Measurements from ENCODE around the gene MCTP1. TPM values are rescaled to one million over a fixed set of nuclear protein-coding genes. Genes with fewer than 3 reads are reported as not detected.

The MCTP1 gene
- total RNA-seq, 4 donors from 2014 or later = 11.2 to 43.6 (median 16.8) TPM

- H3K4me1 ChIP-seq = no peaks in the 10 kb centered on the region
- peaks cover 0 to 4% (median 0%) of the 10 kb centered on the region in 4 donors for H3K36me3 ChIP-seq
- H3K4me3 ChIP-seq = no peak overlapping the region
- no peaks in the 10 kb centered on the region for H3K9me3 ChIP-seq
- no peak for DNase-seq (ENCODE audit: extremely low spot score)
- peak in 2 of 3 experiments; percentile 32 to 43 for TF ChIP-seq CTCF (IDR thresholded peaks at IDR 0.05)
- no peak for TF ChIP-seq POLR2AphosphoS5 (IDR thresholded peaks at IDR 0.05)
- intact Hi-C loops (cut with DNase I) = no loop called here
- 31% methylated on average over 2 of the region's 2 CpGs for WGBS
- H3K27me3 ChIP-seq = no peaks in the 10 kb centered on the region
- no peak overlapping the region for H3K27ac ChIP-seq (replicated peaks in 1 of 4)
These were observed 375.9 kb downstream of the MCTP1 start for GRCh38 chr5:94908889-94909480.

GRCh38 chr5:94906750-94907149 is 378.1 kb downstream of the MCTP1 start:
- H3K27ac ChIP-seq (replicated peaks in 1 of 4) = no peak overlapping the region
- H3K27me3 ChIP-seq = no peaks in the 10 kb centered on the region
- no peak overlapping the region for H3K4me3 ChIP-seq
- peaks cover 0 to 4% (median 0%) of the 10 kb centered on the region in 4 donors for H3K36me3 ChIP-seq
- H3K9me3 ChIP-seq = no peaks in the 10 kb centered on the region
- intact Hi-C loops (cut with DNase I) = no loop called here
- H3K4me1 ChIP-seq = no peaks in the 10 kb centered on the region
- DNase-seq (ENCODE audit: extremely low spot score) = no peak
- TF ChIP-seq POLR2A (IDR thresholded peaks at IDR 0.05; ENCODE audit: low read depth) (no peak), POLR2AphosphoS5 (IDR thresholded peaks at IDR 0.05) (no peak), EP300 (IDR thresholded peaks at IDR 0.05) (no peak), CTCF (IDR thresholded peaks at IDR 0.05) (no peak)

DNA sequence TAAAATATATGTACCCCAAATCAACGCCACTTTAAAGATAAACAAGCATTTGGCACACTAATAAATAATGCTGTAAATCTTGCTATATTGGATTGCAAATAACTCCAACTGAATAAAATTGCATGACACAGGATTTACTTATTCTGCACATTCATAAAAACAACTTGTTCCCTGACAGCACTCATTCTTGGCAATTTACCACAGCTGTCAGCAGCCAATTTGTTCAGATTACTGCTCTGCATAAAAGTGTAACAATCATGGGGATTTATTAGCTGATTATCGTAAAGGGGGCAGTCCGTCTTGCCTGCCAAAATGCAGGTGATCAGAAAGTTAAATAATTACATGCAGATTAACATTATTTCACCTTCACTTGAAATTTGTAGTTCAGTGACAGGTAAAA is 381.2 kb downstream of the MCTP1 start:
- H3K27ac ChIP-seq (replicated peaks in 1 of 4) = no peak overlapping the region
- no peak overlapping the region for H3K4me3 ChIP-seq
- TF ChIP-seq POLR2AphosphoS5 (IDR thresholded peaks at IDR 0.05) (no peak), POLR2A (IDR thresholded peaks at IDR 0.05; ENCODE audit: low read depth) (no peak), CTCF (IDR thresholded peaks at IDR 0.05) (no peak), EP300 (IDR thresholded peaks at IDR 0.05) (no peak)
- no peak for DNase-seq (ENCODE audit: extremely low spot score)
- H3K36me3 ChIP-seq = peaks cover 0 to 4% (median 0%) of the 10 kb centered on the region in 4 donors
- no peaks in the 10 kb centered on the region for H3K27me3 ChIP-seq
- H3K9me3 ChIP-seq = no peaks in the 10 kb centered on the region
- 62% methylated on average over 3 of the region's 3 CpGs for WGBS
- intact Hi-C loops (cut with DNase I) = no loop called here
- no peaks in the 10 kb centered on the region for H3K4me1 ChIP-seq

- TF ChIP-seq EP300 (IDR thresholded peaks at IDR 0.05) (no peak), POLR2AphosphoS5 (IDR thresholded peaks at IDR 0.05) (no peak), CTCF (IDR thresholded peaks at IDR 0.05) (no peak), POLR2A (IDR thresholded peaks at IDR 0.05; ENCODE audit: low read depth) (no peak)
- no peak overlapping the region for H3K4me3 ChIP-seq
- intact Hi-C loops (cut with DNase I) = no loop called here
- H3K27ac ChIP-seq (replicated peaks in 1 of 4) = peak overlapping the region in 1 of 4 donors; percentile 22
- WGBS = 77% methylated on average over 5 of the region's 5 CpGs
- no peaks in the 10 kb centered on the region for H3K4me1 ChIP-seq
- DNase-seq (ENCODE audit: extremely low spot score) = no peak
- no peaks in the 10 kb centered on the region for H3K9me3 ChIP-seq
- peaks cover 0 to 4% (median 0%) of the 10 kb centered on the region in 4 donors for H3K36me3 ChIP-seq
- no peaks in the 10 kb centered on the region for H3K27me3 ChIP-seq
These were observed 383.5 kb downstream of the MCTP1 start for GRCh38 chr5:94901191-94901979.

Data from esophagus muscularis mucosa (tissue), 4 donors.